GM23248 (cell line): Measurements from ENCODE around the gene TIFAB.

Experiments used
- EZH2 ChIP-seq: fragments of 200-600 bp; sonication (generic); IDR thresholded peaks from 2 replicates; pipeline ENCODE4 v1.6.1; 2018; ENCODE audit warnings: antibody characterized with exemption, mild to moderate bottlenecking; ENCODE audit not compliant: insufficient read depth, poor library complexity, severe bottlenecking
- EZH2phosphoT487 ChIP-seq: fragments of 200-600 bp; sonication (generic); IDR thresholded peaks from 2 replicates; pipeline ENCODE4 v1.6.1; 2018; ENCODE audit warnings: antibody characterized with exemption, moderate library complexity, mild to moderate bottlenecking, low read depth; ENCODE audit not compliant: insufficient read depth

GRCh38 chr5:135468541-135468940 is 16.4 kb upstream of the TIFAB start:
- TF ChIP-seq EZH2phosphoT487 (no peak), EZH2 (no peak)
